DMS153 treated with DMSO at 0.1 percent for 48 hours (cell line): ENCODE measurements around the gene CAMTA1.

Experiments used
- DNase-seq: peaks from one replicate; lab custom pipeline; 2025; ENCODE audit not compliant: unreplicated experiment; lab: John Stamatoyannopoulos, UW

Gene CAMTA1

GRCh38 chr1:7265771-7266371 is 480.6 kb downstream of the CAMTA1 start:
- peak; percentile 29 for DNase-seq

DNA sequence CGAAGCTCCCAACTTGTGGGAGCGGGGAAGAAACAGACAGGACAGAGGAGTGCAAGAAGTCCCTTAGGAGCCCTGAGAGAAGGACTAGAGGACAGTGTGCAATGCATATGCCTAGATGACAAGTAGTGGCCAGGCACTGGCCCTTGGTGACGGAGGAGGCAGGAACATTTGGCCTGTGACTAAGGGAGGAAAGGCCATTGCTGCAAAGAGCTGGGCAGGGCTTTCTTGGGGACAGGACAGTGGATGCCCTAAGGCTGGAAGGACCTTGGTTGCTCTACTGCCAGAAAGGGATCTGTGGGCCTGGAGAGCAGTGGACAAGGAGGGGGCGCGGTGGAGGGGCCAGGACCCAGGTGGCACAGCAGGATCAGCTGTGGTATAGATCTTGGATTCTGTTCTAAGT is 481.3 kb downstream of the CAMTA1 start:
- no peak for DNase-seq

GRCh38 chr1:7267493-7267892 is 482.2 kb downstream of the CAMTA1 start:
- DNase-seq, result no peak

DNA sequence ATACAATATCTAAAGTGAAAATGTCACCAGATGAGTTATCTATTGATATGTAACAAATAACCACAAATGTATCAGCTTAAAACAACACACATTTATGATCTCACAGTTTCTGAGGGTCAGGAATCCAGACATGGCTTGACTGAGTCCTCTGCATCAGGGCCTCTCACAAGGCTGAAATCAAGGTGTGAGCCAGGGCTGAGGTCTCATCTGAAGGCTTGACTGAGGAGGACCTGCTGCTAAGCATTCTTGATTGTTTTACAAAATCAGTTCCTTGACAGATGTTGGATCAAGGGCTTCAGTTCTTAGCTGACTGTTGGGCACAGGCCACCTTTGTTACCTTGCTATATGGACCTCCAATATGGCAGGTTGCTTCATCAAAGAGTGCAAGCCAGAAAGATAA is 483.7 kb downstream of the CAMTA1 start:
- no peak for DNase-seq

DNA sequence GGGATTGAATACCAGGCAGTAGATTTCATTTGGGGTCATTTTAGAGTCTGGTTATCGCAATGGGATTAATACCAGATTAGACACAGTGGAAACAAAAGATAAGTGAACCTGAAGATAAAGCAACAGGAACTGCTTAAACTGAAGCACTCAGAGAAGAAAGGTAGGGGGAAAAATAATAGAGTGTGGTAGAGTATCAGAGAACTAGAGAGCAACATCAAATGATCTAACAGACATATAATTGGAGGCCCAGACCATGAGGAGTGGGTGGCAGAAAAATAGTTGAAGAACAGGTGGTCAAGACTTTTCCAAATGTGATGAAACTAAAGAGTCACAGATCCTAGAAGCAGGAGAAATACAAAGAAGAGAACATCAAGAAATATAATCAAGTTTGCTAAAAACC is 484.3 kb downstream of the CAMTA1 start:
- DNase-seq, result no peak

DNA sequence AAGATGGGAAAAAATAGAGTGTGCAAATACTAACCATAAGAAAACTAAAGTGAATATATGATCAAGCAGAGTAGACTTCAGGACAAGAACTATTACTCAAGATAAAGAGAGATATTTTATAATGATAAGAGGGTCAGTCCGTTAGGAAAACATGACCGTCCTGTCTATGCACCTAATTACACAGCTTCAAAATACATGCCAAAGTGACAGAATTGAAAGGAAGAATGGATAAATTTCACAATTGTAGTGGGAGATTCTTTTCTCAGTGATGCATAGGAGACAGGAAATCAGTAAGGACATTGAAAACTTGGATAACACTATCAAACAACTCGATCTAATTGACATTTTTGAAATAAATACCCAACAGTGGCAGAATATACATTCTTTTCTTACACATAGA is 489.0 kb downstream of the CAMTA1 start:
- no peak for DNase-seq

DNA sequence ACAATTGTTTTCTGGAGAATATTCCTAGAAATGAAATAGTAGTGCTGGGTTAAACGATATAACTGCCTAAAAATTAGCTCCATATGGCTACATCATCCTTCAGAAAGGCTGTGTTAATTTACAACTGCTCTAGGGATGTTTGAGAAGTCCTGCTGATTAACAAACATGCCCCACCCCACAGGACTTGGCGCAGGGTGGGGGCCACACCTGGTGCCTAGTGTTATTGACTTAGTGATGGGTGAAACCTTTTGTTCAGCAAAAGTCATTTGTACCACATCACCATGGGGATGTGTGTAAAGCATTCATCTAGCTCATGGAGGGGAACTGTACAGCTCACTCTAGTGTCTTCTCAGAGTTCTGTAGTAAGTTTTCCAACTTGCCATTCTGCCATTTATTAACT is 492.8 kb downstream of the CAMTA1 start:
- peak; percentile 95 for DNase-seq

DNA sequence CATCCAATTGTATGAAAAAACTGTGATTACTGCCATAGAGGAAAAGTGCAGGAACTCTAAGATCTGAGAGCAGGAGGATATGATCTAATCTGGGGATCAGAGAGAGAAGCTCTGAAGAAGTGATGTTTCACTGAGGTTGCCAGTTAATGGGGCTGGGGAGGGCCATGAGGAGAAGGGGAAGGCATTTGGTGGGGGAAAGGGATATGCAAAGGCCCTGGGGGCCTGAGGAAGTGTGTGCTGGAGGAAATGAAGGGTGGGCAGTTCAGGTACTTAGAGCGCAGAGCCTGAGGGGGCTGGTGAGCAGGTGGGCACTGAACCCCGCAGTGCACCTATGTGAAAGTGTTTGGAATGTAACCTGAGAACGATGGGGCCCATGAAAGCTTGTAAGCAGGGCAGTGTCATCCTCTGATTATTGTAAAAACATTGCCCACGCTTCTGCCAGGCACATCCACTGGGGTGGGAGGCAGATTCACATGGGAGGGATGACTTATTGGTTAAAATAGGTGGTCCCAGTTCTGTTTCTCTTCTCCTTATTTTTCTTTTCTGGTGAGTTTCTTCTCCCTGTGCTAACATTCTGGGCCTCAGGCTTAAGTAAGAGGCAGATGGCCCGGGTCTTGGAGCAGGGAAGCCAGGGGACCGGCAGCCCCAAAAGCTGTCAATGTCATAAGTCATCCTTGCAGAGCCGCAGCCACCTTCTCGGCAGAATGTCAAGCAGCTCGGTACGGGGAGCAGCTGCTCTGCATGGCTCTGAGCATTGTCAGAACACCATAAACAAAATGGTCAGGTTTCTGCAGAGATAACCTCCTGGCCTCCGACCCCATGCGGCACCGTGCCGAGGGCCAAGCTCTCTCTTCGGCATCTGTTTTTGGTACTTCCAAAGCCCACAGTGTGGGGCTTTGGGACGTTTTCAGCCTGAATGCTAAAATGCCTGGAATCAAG is 493.8 kb downstream of the CAMTA1 start:
- no peak for DNase-seq

GRCh38 chr1:7279769-7280168 is 494.5 kb downstream of the CAMTA1 start:
- no peak for DNase-seq

- DNase-seq, result no peak
Observed at GRCh38 chr1:7280347-7280960, 495.2 kb downstream of the CAMTA1 start.

DNA sequence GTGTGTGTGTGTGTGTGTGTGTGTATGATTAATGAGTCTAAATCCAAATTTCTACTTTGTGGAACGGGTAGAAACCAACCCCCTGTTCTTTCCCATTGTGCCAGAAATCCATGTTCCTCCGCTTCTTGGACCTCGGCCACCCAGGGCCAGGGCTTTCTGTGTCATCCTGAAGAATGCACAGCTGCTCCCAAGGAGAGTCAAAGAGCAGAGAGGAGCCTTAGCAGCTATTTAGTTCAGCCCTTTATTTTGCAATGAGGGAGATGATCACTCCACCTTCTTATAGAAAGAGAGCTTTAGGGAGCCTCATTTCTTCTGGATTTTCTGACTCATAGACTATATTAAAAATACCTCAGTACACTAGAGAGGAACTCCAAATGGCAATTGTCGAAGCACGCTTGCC is 496.6 kb downstream of the CAMTA1 start:
- DNase-seq, result no peak

DNA sequence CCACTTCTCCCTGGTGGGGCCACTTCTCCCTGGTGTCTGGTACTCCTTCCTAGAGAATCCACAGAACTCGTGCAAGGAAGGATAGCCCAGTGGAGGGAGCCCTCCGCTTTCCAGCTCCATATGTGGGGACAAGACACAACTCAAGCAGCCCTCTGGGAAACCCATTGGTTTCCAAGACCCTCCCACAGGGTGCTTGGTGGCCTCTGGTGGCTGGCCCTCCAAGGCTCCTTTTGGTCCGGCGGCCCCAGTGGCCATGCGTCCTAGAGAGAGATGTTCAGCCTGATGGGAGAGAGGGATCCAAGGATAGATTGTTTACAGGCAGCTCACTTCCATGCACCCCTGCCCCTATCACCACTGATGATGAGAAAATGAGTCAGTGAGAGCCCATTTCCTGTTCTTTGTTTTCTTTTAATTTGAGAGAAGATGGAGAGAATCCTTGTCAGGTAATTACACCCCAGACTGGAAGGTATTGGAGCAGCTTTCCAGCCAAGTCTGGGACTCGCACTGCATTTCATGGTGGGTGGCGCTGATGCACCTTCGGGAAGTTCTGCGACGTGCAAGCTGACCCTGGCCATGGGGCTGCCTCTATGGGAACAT is 499.7 kb downstream of the CAMTA1 start:
- DNase-seq, result no peak

DNA sequence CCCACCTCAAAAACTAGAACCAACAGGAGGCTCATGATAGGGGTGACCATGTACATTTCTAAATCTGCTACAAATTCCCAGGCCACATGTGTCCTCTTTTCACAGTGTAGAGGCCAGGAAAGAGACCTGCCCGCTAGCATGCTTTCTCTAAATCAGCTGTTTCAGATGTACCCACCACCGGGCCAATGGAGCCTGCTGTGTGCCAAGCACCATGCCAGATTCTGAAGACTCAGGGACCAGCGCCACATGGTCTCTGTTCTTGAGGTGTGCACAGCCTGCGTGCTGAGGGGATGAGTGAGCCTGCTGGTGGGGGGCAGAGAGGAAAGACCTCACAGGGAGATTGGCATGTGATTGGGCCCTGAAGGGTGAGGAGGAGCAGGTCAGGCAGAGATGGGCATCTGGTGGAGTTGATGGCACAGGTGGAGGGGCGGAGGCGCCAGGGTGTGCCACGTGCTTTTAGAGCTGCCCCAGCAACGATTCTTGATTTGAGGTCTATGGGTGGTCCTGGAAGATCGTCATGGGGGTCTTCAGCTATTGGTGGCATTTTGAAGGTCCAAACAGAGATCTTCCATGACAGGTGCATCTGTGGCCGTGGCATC is 500.7 kb downstream of the CAMTA1 start:
- DNase-seq, result no peak

GRCh38 chr1:7287013-7287412 is 501.8 kb downstream of the CAMTA1 start:
- DNase-seq, result no peak

DNA sequence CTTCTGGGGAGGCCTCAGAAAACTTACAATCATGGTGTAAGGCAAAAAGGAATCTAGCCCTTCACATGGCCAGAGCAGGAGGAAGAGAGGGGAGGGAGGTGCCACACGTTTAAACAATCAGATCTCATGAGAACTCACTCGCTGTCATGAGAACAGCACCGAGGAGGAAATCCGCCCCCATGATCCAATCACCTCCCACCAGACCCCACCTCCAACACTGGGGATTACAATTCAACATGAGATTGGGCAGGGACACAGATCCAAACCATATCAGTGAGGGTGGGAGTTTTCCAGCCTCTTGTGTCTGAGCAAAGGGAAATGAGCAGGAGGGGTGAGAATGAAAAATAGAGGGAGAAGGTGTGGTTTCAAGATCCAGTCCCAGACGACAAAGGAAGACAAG is 503.7 kb downstream of the CAMTA1 start:
- DNase-seq, result no peak

- DNase-seq, result no peak
Observed at GRCh38 chr1:7289694-7290093, 504.4 kb downstream of the CAMTA1 start.

DNA sequence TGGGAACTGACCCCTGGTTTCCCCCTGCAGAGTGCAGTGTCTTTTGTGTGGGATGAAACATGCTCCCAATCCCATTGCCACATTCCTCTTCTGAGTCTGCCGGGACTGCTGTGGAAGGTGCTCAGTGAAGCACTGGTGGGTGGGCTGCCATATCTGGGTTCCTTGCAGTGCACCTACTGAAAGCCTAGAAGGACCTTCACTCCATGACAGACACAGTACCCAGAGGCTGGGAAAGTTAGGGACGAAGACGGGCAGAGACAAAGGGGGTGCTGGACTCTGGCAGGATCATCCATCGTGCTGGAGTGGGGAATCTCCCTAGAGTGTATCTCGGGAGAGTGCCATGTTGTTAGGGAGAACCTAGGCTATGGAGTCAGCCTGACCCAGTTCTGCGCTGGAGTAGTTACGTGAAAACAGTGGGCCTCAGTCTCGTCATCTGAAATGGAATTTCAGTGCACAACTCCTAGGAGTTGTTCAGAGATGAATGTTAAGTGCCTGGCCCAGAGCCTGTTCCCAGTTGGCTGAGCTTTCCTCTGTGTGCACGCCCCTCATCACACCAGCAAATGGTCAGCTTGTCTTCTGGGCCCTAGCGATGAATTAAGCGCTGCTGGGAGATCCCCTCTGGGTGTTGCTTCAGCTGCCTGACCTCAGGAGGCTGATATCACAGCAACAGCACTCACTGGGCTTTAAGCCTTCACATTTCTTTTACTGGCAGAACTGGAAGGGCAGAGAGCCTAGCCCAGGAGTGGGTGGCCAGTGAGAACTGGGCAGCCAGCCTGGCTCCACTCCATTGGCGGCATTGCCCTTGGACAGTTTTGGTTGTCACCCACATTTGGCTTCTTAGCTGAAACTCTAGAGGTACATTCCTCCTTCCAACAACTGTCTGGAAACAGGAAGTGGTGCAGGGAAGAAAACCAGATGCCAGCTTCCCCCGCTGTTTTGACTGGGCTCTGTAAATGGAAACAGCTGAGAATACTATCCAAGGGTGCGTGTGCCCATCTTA is 506.0 kb downstream of the CAMTA1 start:
- DNase-seq, result no peak

DNA sequence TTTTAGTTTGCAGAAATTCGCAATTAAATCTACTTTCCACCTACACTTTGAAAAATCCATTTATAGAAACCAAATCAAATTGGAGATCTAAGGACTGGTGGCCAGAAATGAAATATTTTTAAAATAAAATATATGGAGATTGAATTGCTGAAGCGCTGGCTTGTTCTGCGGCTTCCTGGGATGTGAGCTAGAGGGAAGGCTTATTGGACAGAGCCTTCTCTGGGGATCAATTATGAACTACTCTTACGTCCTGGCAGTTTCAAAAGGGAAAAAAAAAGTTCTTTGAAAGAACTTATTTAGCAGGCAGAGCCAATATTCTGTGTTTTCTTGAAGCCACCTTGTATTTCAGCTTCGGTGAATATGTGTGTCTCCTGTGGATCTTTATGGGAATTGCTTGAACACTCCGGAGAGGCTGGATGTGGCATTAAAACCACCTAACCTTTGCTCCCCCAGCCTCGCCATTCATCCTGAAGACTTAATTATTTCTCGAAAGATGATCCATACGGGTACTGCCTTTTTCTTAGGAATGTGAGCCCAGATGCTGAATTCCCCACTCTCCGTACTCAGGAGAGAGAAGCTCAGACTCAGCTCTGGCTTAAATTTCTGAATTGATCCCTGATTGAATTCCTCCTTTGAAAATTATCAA is 506.9 kb downstream of the CAMTA1 start:
- DNase-seq, result no peak

DNA sequence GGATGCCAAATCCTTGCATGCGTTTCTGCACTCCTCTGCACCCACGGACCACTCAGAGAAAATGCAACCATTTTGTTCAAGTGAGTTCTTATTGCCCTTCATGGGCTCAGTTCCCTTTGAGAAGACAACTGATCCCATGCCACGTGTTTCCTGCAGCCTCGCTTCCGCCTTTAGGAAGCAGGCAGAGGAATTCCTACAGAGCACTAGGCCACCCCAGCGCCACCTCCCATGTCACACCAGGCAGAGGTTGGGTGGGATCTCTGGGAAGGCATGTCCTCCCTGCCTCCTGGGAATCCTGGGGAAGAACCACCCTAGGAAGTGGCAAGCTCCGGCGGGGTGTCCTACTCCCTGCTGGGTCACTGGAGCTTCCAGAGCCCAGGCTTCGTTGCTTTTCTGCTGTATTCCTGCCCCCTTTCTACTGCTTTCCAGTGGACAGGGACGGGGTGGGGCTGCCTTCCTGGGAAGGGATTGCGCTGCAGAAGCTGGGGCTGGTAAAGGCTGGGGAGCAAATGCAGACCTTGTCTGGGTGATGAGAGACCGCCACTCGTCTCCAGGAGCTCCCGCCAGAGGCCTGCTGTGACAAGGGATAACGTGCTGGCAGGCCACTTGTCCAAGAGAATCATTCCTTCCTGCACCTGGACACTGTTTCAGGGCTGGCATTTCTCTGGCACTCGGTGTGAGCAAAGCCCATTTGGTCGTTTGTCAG is 507.6 kb downstream of the CAMTA1 start:
- DNase-seq, result no peak
